Measurements from ENCODE around the gene PRSS27. TPM values are rescaled to one million over a fixed set of nuclear protein-coding genes. Genes with fewer than 3 reads are reported as not detected.
A peak's percentile ranks its signal among the peaks of the same experiment; 100 is the strongest.

The PRSS27 gene
- total RNA-seq, 4 donors from 2014 or later, result 0.75 to 4.2 (median 2.2) TPM

DNA sequence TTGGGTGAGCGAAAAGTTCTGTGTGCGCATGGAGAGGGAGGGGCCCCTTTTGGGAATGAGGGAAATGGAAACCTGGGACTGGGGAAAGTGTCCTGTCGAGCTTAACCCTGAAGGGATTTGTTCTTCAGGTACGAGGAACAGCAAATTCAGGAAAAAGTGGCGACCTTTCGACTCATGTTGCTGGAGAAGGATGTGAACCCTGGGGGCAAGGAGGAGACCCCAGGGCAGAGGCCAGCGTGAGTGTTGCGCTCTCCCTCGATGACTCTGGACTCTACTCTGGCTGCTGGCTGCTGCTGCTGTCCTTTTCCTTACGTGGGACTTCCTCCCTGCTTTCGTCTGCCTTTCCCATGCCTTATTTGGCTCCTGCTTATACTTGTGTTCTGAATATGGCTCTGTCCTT lies 37.3 kb upstream of the PRSS27 start:
- Histone ChIP-seq H3K27ac (replicated peaks in 1 of 4) (no peak overlapping the region), H3K27me3 (no peaks in the 10 kb centered on the region), H3K36me3 (peaks cover 51 to 62% (median 59%) of the 10 kb centered on the region in 4 donors), H3K4me3 (no peak overlapping the region), H3K4me1 (peaks cover 36 to 53% (median 46%) of the 10 kb centered on the region in 4 donors), H3K9me3 (no peaks in the 10 kb centered on the region)
- no peak for DNase-seq (ENCODE audit: extremely low spot score)
- intact Hi-C loops (cut with DNase I), result no loop called here
- 75% methylated on average over 11 of the region's 11 CpGs for WGBS
- no peak for TF ChIP-seq POLR2AphosphoS5 (IDR thresholded peaks at IDR 0.05)
- no peak for TF ChIP-seq POLR2A (IDR thresholded peaks at IDR 0.05; ENCODE audit: low read depth)

DNA sequence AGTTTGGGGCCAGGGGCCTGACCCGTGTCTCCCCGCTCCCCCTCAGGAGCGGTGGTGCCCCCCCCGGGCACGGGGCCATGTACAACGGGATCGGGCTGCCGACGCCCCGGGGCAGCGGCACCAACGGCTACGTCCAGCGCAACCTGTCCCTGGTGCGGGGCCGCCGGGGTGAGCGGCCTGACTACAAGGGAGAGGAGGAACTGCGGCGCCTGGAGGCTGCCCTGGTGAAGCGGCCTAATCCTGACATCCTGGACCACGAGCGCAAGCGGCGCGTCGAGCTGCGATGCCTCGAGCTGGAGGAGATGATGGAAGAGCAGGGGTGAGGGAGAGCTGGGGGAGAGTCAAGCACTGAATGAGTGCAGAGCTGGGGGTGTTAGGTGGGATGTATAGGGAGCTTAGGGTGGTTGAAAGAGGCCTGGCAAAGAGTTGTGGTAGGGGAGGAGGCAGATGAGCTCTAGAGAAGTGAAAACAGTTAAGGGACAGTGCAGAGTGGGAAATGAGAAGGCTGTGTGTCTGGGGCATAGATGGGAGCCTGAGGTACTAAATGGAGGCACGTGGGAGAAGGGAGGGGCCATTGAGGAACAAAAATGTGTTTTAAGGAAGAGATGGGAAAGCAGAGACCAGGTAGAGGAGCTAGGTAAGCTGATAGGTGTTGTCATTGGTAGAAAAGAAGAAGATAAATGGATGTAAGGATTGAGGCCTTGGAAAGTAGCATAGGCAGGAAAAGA lies 36.4 kb upstream of the PRSS27 start:
- Histone ChIP-seq H3K4me1 (peaks cover 41 to 59% (median 52%) of the 10 kb centered on the region in 4 donors), H3K9me3 (no peaks in the 10 kb centered on the region), H3K27me3 (no peaks in the 10 kb centered on the region), H3K36me3 (peaks cover 43 to 53% (median 50%) of the 10 kb centered on the region in 4 donors), H3K27ac (replicated peaks in 1 of 4) (no peak overlapping the region), H3K4me3 (no peak overlapping the region)
- intact Hi-C loops (cut with DNase I), result no loop called here
- no peak for DNase-seq (ENCODE audit: extremely low spot score)
- no peak for TF ChIP-seq CTCF (IDR thresholded peaks at IDR 0.05)
- no peak for TF ChIP-seq POLR2AphosphoS5 (IDR thresholded peaks at IDR 0.05)
- TF ChIP-seq EP300 (IDR thresholded peaks at IDR 0.05), result no peak
- TF ChIP-seq POLR2A (IDR thresholded peaks at IDR 0.05; ENCODE audit: low read depth), result no peak
- WGBS, result 88% methylated on average over 23 of the region's 30 CpGs

DNA sequence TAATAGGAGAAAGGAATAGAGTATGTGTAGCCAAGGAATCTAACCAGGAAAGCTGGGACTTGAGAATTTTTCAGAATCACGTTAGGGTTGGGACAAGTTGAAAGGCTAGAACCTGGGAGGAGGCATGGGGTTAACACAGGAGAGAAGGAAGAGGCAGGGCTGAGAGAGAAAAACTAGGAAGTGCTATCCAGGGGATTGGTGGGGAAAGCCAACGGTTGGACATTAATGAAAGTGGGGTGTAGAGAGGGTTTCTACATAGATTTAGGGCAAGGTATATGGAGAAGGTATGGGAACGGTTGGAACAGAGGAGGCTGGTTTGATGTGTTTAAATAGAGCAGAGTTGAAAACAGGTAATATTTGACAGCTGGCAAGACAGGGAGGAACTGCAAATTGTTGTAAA lies 35.1 kb upstream of the PRSS27 start:
- peaks cover 45 to 60% (median 56%) of the 10 kb centered on the region in 4 donors for H3K4me1 ChIP-seq
- TF ChIP-seq POLR2AphosphoS5 (IDR thresholded peaks at IDR 0.05) (no peak), POLR2A (IDR thresholded peaks at IDR 0.05; ENCODE audit: low read depth) (no peak), EP300 (IDR thresholded peaks at IDR 0.05) (no peak), CTCF (IDR thresholded peaks at IDR 0.05) (no peak)
- intact Hi-C loops (cut with DNase I), result no loop called here
- H3K9me3 ChIP-seq, result no peaks in the 10 kb centered on the region
- H3K4me3 ChIP-seq, result peak overlapping the region; percentile 74 to 95 (median 88)
- peaks cover 30 to 40% (median 37%) of the 10 kb centered on the region in 4 donors for H3K36me3 ChIP-seq
- H3K27ac ChIP-seq (replicated peaks in 1 of 4), result peak overlapping the region in 1 of 4 donors; percentile 99
- no peaks in the 10 kb centered on the region for H3K27me3 ChIP-seq
- 24% methylated on average over 3 of the region's 3 CpGs for WGBS
- DNase-seq (ENCODE audit: extremely low spot score), result no peak

DNA sequence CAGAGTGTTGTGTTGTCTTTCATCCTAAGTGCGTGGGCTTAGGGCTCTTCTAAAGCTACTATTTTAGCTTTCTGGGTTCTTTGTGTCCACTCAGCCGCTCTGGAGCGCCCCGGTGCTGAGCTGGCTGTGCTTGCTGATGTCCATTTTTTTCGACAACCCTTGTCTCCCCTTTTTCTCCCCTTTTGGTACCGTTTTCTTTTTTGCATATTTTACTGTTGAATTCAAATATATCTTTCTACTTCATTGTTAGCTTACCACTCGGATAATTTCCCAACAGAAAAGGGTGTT lies 33.7 kb upstream of the PRSS27 start:
- 1% methylated on average over 7 of the region's 7 CpGs for WGBS
- Histone ChIP-seq H3K4me1 (peaks cover 45 to 59% (median 56%) of the 10 kb centered on the region in 4 donors), H3K27ac (replicated peaks in 1 of 4) (peak overlapping the region; percentile 98 to 100 (median 100)), H3K36me3 (peaks cover 15 to 25% (median 23%) of the 10 kb centered on the region in 4 donors), H3K9me3 (no peaks in the 10 kb centered on the region), H3K27me3 (no peaks in the 10 kb centered on the region), H3K4me3 (peak overlapping the region; percentile 74 to 95 (median 88))
- TF ChIP-seq POLR2A (IDR thresholded peaks at IDR 0.05; ENCODE audit: low read depth) (no peak), EP300 (IDR thresholded peaks at IDR 0.05) (no peak), POLR2AphosphoS5 (IDR thresholded peaks at IDR 0.05) (no peak), CTCF (IDR thresholded peaks at IDR 0.05) (no peak)
- intact Hi-C loops (cut with DNase I), result loop anchor here (2.0 kb wide), 2 partner anchors 19 to 33 kb away; partner anchors contain the start of gene PRSS27
- DNase-seq (ENCODE audit: extremely low spot score), result no peak

DNA sequence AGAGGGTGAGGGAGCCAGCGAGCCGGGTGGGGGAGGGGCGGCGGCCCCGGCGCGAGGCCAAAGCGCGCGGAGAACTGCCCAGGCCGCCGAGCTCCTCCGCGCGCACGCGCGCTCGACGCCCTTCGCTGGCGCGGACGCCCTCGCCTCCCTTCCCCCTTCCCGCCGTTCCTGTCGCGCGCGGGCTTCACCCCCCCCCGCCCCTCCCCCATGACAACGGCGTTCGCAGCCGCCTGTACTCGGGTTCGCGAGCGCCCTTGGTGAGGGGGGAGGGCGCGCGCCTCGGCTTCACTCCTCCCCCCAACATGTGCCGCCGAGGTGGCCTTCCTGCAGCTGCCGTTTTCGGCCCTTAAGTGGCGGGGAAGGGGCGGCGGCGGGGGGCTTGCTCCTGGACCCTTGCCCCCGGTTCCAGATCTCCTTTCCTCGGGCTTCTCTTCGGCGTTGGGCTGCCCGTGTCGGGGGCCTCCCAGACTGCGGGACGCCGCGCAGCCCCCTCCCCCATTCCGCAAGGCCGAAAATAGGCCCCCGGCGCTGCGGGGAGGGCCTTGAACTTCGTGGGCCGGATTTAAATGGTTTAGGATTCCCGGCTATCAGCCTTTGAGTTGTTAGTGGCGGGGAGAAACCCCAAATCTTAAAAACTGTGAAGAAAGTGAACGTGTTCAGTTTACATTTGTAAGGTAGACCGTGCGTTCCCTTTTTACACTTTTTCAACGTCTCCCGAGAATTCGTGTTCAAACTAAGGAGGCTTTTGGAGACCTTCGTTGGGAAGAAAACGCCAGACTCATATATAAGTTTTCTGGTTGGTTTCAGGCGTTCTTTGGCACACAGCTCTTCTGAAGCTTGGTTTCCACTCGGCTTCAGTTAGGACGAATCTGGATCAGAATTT lies 33.1 kb upstream of the PRSS27 start:
- intact Hi-C loops (cut with DNase I), result loop anchor here (2.0 kb wide), 2 partner anchors 20 to 32 kb away; partner anchors contain the start of gene PRSS27
- Histone ChIP-seq H3K27me3 (no peaks in the 10 kb centered on the region), H3K27ac (replicated peaks in 1 of 4) (peak overlapping the region; percentile 98 to 100 (median 100)), H3K36me3 (peaks cover 9 to 20% (median 17%) of the 10 kb centered on the region in 4 donors), H3K9me3 (no peaks in the 10 kb centered on the region), H3K4me1 (peaks cover 45 to 58% (median 55%) of the 10 kb centered on the region in 4 donors), H3K4me3 (peak overlapping the region; percentile 74 to 95 (median 88))
- no peak for TF ChIP-seq CTCF (IDR thresholded peaks at IDR 0.05)
- TF ChIP-seq EP300 (IDR thresholded peaks at IDR 0.05), result no peak
- TF ChIP-seq POLR2A (IDR thresholded peaks at IDR 0.05; ENCODE audit: low read depth), result no peak
- TF ChIP-seq POLR2AphosphoS5 (IDR thresholded peaks at IDR 0.05), result no peak
- DNase-seq (ENCODE audit: extremely low spot score), result no peak
- WGBS, result 0% methylated on average over 9 of the region's 82 CpGs

Measured in esophagus muscularis mucosa (tissue), 4 donors.